Transverse colon (tissue), 4 donors: ENCODE measurements around the gene ZNF726.
"Not testable (repeated sequence)": the region's sequence is repeated elsewhere in the genome, so short reads cannot be mapped to it uniquely, and the experiment has no call there.

Experiments used
- EP300 ChIP-seq: sonication (generic); formaldehyde crosslinking; IDR thresholded peaks from one replicate; pipeline ENCODE4 v1.6.1; 2017; ENCODE audit warnings: antibody characterized with exemption, low read depth
- POLR2A ChIP-seq: fragments of 450-650 bp; IDR thresholded peaks from one replicate; pipeline ENCODE4 v1.6.1; 2016; ENCODE audit warnings: antibody characterized with exemption, mild to moderate bottlenecking, moderate library complexity
- POLR2AphosphoS5 ChIP-seq, 3 donors: sonication (generic); formaldehyde crosslinking; IDR thresholded peaks; one replicate each; pipeline ENCODE4 v1.6.1; 2016; ENCODE audit warnings: antibody characterized with exemption in 3 of 3
- TF ChIP-seq, protein P1 (sequence below), 5 experiments: fragments of 200-600 bp in 3 of 5; fragments of 450-650 bp in 2 of 5; sonication (generic) in 3 of 5; IDR thresholded peaks; 1 replicate in 2 of 5; 2 replicates in 3 of 5; pipeline ENCODE4 v1.5.1; 2016 to 2017; ENCODE audit warnings: antibody characterized with exemption in 5 of 5, inconsistent platforms in 3 of 5, mild to moderate bottlenecking in 2 of 5, moderate library complexity in 1 of 5

DNA sequence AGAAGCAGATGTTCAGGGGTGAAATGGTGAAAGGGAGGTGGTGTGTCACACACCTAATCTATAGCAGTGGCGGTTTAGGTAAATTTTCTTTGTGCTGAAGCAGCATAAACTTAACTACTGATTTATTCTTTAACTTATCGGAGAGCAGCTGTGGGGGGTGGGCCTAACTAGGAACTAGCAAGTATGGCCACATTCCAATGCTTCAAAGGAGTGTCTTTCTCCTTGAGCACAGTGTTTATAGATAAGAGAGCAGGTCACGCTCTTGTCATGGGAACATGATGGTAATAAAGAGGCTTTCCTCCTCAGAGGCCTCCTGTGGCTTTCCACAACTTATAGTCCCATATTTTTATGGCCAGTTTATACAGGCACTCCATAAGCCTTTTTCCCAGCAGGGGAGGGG is 37.9 kb upstream of the ZNF726 start:
- TF ChIP-seq, protein P1, sequence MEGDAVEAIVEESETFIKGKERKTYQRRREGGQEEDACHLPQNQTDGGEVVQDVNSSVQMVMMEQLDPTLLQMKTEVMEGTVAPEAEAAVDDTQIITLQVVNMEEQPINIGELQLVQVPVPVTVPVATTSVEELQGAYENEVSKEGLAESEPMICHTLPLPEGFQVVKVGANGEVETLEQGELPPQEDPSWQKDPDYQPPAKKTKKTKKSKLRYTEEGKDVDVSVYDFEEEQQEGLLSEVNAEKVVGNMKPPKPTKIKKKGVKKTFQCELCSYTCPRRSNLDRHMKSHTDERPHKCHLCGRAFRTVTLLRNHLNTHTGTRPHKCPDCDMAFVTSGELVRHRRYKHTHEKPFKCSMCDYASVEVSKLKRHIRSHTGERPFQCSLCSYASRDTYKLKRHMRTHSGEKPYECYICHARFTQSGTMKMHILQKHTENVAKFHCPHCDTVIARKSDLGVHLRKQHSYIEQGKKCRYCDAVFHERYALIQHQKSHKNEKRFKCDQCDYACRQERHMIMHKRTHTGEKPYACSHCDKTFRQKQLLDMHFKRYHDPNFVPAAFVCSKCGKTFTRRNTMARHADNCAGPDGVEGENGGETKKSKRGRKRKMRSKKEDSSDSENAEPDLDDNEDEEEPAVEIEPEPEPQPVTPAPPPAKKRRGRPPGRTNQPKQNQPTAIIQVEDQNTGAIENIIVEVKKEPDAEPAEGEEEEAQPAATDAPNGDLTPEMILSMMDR (IDR thresholded peaks at IDR 0.05): not testable (repeated sequence)
- not testable (repeated sequence) for TF ChIP-seq POLR2A; POLR2AphosphoS5 (IDR thresholded peaks at IDR 0.05); EP300
